NCI-H2107 treated with DMSO at 0.1 percent for 48 hours (cell line): Measurements from ENCODE around the gene SLC29A1.
A peak's percentile ranks its signal among the peaks of the same experiment; 100 is the strongest.

Experiments
- DNase-seq: peaks from one replicate; lab custom pipeline; 2025; ENCODE audit not compliant: unreplicated experiment; lab: John Stamatoyannopoulos, UW

The SLC29A1 gene

DNA sequence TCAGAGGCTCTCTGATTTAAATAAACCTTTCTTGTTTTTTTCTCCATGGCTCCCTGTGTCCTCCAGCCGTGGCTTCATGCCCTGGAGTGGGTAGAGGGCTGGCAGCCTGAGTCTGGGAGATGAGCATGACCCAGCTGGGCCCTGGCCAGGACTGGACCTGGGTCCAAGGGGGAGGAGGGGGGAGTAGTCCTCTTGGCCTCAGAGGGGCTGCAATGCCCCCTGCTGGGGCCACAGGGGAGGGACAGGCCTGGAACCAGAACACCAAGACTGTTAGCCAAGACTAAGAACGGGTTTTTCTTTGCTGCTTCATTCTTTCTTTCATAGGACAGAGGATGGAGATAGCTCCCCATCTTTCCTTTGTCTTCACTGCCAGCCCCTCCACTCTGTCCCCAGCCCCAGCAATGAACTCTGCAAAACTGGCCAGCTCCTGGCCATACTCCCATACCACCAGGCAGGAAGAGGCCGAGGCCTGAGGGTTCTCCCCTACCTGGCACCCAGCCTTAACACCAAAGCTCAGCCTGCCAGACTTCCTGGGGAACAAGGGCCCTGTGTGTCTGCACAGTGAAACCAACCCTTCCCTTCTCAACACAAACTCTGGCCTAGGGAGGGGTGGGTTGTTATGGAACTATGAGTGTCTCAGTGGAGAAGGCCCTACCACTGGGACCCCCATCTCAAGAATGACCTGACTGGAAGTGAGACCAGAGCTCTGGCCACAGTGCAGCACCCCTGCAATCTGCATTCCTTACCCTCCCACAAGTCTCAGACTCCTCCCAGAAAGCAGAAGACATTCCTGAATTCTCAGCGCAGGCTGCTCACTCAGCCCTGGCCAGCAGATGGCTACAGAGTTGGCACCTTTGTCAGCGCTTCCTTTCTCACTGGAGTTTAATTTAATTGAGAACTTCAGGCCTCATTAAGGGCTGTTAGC lies 11.0 kb downstream of the SLC29A1 start:
- no peak for DNase-seq

DNA sequence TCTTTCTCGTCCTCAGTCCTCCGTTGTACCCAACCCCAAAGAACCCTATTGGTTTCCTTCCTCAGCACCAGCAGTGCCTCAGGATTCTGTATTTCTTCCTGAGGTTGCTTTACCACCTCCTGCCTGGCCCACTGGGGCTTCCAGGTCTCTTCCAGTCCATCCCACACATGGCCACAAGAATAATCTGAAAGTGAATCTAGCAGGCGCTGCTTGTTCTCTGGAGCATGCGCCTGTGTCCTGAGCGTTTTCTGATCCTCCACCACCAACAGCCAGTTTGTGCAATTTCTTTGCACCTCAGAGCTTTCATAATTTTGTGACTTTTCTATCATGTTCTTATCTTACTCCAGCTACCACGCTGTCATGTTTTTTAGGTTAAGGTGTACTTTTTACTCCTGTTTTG lies 11.9 kb downstream of the SLC29A1 start:
- no peak for DNase-seq

- DNase-seq = no peak
Observed at GRCh38 chr6:44235891-44236516, 12.6 kb downstream of the SLC29A1 start.

- peak; percentile 76 for DNase-seq
Observed at GRCh38 chr6:44237021-44237812, 13.8 kb downstream of the SLC29A1 start.

DNA sequence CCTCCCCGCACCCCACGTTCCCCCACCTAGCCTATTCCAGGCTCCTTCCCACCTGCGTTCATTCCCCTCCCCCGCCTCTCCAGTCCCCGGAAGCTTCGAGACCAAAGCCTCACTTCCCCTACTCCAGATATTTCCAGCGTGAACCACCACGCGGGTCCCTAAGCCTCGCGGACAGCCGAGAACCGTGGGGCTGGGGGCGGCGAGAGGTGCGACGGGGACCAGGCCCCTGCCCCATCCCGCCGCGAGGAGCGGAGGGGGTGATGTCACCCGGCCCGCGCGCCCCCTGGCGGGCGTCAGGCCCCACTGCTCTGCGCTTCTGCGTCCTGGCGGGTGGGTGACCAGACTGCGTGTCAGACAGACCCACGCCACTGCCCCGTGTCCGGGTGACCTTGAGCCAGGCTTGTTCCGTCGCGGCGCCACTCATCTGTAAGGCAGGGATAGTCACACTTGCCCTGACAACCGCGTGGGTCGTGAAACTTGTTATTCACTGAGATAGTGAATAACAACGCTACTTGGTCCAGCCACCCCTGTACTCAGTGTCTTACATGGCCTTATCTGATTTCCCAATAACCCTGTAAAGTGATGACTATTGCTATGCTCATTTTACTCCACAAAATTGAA lies 14.5 kb downstream of the SLC29A1 start:
- no peak for DNase-seq

GRCh38 chr6:44238687-44239350 lies 15.4 kb downstream of the SLC29A1 start:
- no peak for DNase-seq

DNA sequence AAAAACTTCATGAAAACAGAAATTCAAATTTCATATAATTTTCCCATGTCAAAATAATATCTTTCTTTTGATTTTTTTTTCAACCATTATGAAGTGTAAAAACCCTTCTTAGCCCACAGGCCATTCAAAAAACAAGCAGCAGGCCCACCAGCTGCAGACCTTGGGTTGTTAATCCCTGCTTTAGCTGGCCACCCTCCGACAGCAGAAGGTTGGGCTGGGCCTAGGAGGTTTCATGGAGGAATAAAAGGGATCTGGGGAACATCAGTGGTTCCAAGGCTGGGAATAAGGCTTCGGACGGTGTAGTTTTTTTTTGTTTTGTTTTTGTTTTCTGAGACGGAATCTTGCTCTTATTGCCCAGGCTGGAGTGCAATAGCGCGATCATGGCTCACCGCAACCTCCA lies 19.9 kb downstream of the SLC29A1 start:
- no peak for DNase-seq

GRCh38 chr6:44245391-44245911 lies 22.1 kb downstream of the SLC29A1 start:
- no peak for DNase-seq

DNA sequence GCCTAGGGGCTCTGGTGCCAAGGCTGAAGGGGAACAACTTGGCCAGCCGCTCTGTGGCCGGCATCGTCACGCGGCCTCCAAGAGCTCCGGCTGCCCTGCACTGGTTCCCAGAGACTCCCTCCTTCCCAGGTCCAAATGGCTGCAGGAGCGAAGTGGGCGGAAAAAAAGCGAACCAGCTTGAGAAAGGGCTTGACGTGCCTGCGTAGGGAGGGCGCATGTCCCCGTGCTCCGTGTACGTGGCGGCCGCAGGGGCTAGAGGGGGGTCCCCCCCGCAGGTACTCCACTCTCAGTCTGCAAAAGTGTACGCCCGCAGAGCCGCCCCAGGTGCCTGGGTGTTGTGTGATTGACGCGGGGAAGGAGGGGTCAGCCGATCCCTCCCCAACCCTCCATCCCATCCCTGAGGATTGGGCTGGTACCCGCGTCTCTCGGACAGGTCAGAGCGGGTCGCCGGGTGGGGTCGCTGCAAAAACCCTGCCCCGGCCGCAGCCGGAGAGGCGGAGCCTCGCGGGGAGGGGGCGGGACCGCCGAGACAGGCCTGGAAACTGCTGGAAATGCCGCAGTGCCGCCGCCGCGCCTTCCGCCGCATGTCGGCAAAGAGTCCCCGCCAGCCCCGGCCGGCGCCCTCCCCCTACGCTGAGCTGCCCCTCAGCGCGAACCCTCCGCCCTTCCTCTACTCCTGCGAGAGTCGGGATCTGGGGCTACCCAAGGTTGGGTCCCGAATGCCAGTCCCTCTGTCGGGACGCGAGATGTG lies 22.7 kb downstream of the SLC29A1 start:
- peak; percentile 36 for DNase-seq

GRCh38 chr6:44246663-44247337 lies 23.4 kb downstream of the SLC29A1 start, which contains the start of gene HSP90AB1:
Gene HSP90AB1 (plus strand): TSS chr6:44247101. CDS start chr6:44248630, 1,529 bp downstream.
- peak; percentile 84 for DNase-seq

DNA sequence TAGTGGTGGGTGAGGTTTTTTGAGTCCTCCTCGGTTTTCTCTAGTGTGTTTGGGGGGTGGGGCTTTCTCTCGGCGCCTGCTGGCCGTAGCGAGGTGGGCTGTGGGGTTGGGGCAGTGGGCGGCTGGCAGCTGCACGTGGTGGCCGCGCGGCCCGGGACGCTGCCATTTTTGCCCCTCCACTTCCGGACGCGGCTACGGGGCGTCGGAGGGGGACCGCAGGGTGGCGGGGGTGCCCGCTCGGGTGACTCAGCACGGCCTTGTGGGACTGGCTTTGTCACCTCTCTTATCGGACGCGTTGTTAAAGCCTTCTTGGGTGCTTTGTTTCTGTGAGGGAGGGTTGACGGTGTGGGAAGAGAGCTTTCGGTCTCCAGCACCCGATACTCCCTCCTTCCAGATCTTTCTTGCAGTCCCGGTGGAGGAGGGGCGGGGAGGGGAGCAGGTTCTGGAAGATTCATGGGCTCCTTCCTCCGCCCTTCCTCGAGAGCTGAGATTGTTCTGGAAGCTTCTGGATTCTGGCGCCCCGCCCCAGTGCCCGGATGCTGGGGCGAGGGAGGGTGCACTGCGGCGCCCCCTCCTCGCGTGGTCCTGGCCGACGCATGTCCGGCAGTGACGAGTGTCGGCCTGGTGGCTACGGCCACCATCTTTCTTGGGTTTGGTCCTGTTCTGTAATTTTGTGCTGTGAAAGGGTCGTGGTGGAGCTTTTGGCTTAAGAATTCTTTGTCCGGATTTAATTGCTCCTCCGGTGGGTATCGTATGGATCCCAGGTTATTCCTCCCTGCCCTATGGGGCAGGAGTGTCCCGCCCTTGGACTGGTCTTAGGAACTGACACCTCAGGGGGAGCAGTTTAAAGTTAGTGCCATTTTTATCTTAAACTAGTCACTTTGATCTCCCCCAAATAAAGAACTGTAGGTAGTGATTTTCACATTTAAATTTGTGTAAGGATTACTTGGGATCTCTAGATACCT lies 24.2 kb downstream of the SLC29A1 start:
- DNase-seq = no peak

DNA sequence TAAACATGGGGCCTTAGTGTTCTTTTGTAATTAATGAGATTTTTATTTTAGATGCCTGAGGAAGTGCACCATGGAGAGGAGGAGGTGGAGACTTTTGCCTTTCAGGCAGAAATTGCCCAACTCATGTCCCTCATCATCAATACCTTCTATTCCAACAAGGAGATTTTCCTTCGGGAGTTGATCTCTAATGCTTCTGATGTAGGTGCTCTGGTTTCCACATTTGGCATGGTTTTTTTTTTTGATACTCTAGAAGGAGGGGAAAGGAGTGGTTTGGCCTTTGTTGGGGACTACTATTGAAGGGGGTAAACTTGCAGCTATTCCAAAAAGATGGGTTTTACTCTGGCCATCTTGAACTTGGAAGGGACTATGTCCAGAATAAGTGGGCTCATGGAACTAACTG lies 25.2 kb downstream of the SLC29A1 start:
- DNase-seq = no peak

DNA sequence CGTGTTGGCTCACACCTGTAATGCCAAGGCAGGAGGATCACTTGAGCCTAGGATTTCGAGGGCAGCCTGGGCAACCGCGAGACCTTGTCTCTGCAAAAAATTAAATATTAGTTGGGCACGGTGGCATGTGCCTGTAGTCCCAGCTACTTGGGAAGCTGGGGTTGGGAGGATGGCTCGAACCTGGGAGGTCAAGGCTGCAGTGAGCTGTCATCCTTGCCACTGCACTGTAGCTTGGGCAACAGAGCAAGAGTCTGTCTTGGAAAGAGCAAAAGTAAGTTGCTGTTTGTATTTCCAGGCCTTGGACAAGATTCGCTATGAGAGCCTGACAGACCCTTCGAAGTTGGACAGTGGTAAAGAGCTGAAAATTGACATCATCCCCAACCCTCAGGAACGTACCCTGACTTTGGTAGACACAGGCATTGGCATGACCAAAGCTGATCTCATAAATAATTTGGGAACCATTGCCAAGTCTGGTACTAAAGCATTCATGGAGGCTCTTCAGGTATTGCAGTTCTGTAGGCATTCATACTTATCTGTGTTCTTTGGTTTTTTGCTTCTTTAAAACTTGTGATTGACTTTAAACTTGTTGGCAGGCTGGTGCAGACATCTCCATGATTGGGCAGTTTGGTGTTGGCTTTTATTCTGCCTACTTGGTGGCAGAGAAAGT lies 25.8 kb downstream of the SLC29A1 start:
- DNase-seq = no peak

DNA sequence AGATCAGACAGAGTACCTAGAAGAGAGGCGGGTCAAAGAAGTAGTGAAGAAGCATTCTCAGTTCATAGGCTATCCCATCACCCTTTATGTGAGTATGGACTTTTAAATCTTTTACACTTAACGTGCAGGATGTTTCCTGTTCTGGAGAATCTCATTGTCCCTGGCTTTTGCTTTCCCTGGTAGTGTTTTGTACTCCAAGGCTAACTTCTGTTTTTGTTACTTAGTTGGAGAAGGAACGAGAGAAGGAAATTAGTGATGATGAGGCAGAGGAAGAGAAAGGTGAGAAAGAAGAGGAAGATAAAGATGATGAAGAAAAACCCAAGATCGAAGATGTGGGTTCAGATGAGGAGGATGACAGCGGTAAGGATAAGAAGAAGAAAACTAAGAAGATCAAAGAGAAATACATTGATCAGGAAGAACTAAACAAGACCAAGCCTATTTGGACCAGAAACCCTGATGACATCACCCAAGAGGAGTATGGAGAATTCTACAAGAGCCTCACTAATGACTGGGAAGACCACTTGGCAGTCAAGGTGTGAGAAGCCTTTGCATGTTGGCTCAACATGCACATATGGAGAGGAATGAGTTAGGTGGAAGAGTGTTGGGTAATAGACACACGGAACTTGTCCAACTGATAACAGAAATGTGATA lies 26.8 kb downstream of the SLC29A1 start:
- DNase-seq = no peak

DNA sequence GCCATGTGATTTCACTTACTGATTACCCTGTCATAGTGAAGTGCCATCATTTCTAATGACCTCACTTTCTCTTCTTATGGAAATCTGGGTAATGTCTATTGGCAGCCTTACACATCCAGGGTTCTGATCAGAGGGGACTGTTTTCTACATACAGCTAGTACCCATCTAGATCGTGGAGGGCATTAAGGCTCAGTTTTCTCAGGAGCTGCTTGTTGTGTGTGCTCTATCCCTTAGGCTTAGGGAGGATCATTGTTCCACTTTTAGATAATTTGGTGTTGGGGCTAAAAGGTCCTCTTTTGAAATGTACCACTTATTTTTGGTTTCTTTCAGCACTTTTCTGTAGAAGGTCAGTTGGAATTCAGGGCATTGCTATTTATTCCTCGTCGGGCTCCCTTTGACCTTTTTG lies 27.3 kb downstream of the SLC29A1 start:
- no peak for DNase-seq

- no peak for DNase-seq
Observed at GRCh38 chr6:44251576-44252524, 28.5 kb downstream of the SLC29A1 start.
